ENCODE measurements around the gene PLA2G4E. TPM values are rescaled to one million over a fixed set of nuclear protein-coding genes. Genes with fewer than 3 reads are reported as not detected.

The PLA2G4E gene
- total RNA-seq, 1 experiment from 2014 or later, result not detected

GRCh38 chr15:41932101-41932500, 88.7 kb downstream of the PLA2G4E start:
- CTCF ChIA-PET, result no interaction called here
- Histone ChIP-seq H3K27me3 (replicated peaks; ENCODE audit: insufficient read depth, low read depth, low read length, poor library complexity) (no peaks in the 10 kb centered on the region), H3K9me3 (ENCODE audit: low read depth, low read length, poor library complexity, severe bottlenecking) (no peaks in the 10 kb centered on the region), H3K36me3 (ENCODE audit: insufficient read depth, low read length, poor library complexity, severe bottlenecking) (no peaks in the 10 kb centered on the region), H3K27ac (ENCODE audit: low read depth, low read length, poor library complexity, severe bottlenecking) (no peak overlapping the region), H3K4me3 (ENCODE audit: low read depth, low read length, poor library complexity, severe bottlenecking) (no peak overlapping the region), H3K4me1 (ENCODE audit: insufficient read depth, low read length, poor library complexity, severe bottlenecking) (peaks cover 30% of the 10 kb centered on the region)
- no TSS peak for BruUV-seq (replicated peaks)
- DNase-seq (ENCODE audit: low spot score), result no peak
- POLR2A ChIA-PET (ENCODE audit: low non-redundant PET), result no interaction called here
- intact Hi-C loops (cut with micrococcal nuclease; ENCODE audit: unreplicated experiment), result no loop called here
- TF ChIP-seq, protein P1, sequence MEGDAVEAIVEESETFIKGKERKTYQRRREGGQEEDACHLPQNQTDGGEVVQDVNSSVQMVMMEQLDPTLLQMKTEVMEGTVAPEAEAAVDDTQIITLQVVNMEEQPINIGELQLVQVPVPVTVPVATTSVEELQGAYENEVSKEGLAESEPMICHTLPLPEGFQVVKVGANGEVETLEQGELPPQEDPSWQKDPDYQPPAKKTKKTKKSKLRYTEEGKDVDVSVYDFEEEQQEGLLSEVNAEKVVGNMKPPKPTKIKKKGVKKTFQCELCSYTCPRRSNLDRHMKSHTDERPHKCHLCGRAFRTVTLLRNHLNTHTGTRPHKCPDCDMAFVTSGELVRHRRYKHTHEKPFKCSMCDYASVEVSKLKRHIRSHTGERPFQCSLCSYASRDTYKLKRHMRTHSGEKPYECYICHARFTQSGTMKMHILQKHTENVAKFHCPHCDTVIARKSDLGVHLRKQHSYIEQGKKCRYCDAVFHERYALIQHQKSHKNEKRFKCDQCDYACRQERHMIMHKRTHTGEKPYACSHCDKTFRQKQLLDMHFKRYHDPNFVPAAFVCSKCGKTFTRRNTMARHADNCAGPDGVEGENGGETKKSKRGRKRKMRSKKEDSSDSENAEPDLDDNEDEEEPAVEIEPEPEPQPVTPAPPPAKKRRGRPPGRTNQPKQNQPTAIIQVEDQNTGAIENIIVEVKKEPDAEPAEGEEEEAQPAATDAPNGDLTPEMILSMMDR (conservative IDR thresholded peaks at IDR 0.05; ENCODE audit: low read depth, low read length), result no peak
- no peak for TF ChIP-seq EZH2 (IDR thresholded peaks at IDR 0.05; ENCODE audit: borderline replicate concordance, low read depth, low read length, poor library complexity, severe bottlenecking)

Other genes with a start within 250 kb of the PLA2G4E start
- 29.3 and 30.7 TPM in 2 replicates for gene MAPKBP1, start 246.6 kb downstream of the PLA2G4E start, total RNA-seq (2021)
- 18.3 and 18.8 TPM in 2 replicates for gene JMJD7, start 192.9 kb downstream of the PLA2G4E start, total RNA-seq (2021)
- 7.4 and 12.0 TPM in 2 replicates for gene PLA2G4B, start 182.2 kb downstream of the PLA2G4E start, total RNA-seq (2021)
- 2.4 and 3.2 TPM in 2 replicates for gene SPTBN5, start 127.0 kb downstream of the PLA2G4E start, total RNA-seq (2021)
- gene EHD4, start 48.5 kb downstream of the PLA2G4E start, total RNA-seq (2021), result 27.3 and 29.4 TPM in 2 replicates
- not detected in 2 replicates for gene PLA2G4D, start 73.5 kb upstream of the PLA2G4E start, total RNA-seq (2021)
- gene PLA2G4F, start 135.6 kb upstream of the PLA2G4E start, total RNA-seq (2021), result not detected in 2 replicates
- gene VPS39, start 187.3 kb upstream of the PLA2G4E start, total RNA-seq (2021), result 46.9 and 47.9 TPM in 2 replicates